GM23248 (cell line): Measurements from ENCODE around the gene AGAP1.

Experiments
- EZH2 ChIP-seq: fragments of 200-600 bp; sonication (generic); IDR thresholded peaks from 2 replicates; pipeline ENCODE4 v1.6.1; 2018; ENCODE audit warnings: antibody characterized with exemption, mild to moderate bottlenecking; ENCODE audit not compliant: insufficient read depth, poor library complexity, severe bottlenecking
- EZH2phosphoT487 ChIP-seq: fragments of 200-600 bp; sonication (generic); IDR thresholded peaks from 2 replicates; pipeline ENCODE4 v1.6.1; 2018; ENCODE audit warnings: antibody characterized with exemption, moderate library complexity, mild to moderate bottlenecking, low read depth; ENCODE audit not compliant: insufficient read depth

- TF ChIP-seq EZH2phosphoT487 (no peak), EZH2 (no peak)
Observed at GRCh38 chr2:236176951-236177350, 683.1 kb downstream of the AGAP1 start.
